MM.1S (cell line): ENCODE data around the gene MAPK8IP2.

Experiments used
- CTCF ChIP-seq: fragments of 300-600 bp; sonication (generic); IDR thresholded peaks from 2 replicates; pipeline ENCODE4 v1.5.1; 2016; ENCODE audit warnings: antibody characterized with exemption, low read length, mixed read lengths
- EZH2 ChIP-seq: fragments of 300-600 bp; sonication (generic); optimal IDR thresholded peaks from 2 replicates; pipeline ENCODE3; 2017; ENCODE audit warnings: low read depth, mild to moderate bottlenecking, antibody characterized with exemption, low read length, mixed read lengths

- TF ChIP-seq EZH2 (no peak), CTCF (peak; percentile 6; the same call in 1 of the 2 replicates)
Observed at GRCh38 chr22:50641696-50642607, 41.4 kb downstream of the MAPK8IP2 start.
